GM21528 (cell line): ENCODE measurements around the gene NECAB2.
A peak's percentile ranks its signal among the peaks of the same experiment; 100 is the strongest.

Experiments
- ATAC-seq: cut with Tn5 transposase; IDR thresholded peaks from one replicate; pipeline ENCODE4 v1.9.1; 2021; ENCODE audit warnings: mild to moderate bottlenecking, moderate library complexity; ENCODE audit not compliant: unreplicated experiment, low FRiP score

Gene NECAB2

GRCh38 chr16:83979441-83979840 lies 11.4 kb downstream of the NECAB2 start:
- ATAC-seq, result no peak

DNA sequence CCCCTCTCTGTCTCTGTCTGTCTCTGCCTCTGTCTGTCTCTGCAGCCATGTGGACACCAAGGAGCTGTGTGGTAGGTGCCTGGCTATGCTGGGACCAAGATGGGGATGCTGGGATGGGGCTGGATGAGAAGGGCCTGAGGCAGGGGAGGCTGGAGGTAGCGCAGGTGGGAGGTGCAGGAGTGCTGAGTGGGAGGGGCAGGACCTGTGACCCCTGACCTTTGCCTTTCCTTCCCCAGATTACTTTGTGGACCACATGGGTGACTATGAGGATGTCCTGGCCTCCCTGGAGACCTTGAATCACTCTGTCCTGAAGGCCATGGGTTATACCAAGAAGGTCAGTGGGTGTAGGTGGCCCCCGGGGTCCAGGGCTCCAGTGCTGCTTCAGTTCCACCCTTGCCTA lies 12.8 kb downstream of the NECAB2 start:
- no peak for ATAC-seq

GRCh38 chr16:83981799-83982198 lies 13.8 kb downstream of the NECAB2 start:
- ATAC-seq, result no peak

DNA sequence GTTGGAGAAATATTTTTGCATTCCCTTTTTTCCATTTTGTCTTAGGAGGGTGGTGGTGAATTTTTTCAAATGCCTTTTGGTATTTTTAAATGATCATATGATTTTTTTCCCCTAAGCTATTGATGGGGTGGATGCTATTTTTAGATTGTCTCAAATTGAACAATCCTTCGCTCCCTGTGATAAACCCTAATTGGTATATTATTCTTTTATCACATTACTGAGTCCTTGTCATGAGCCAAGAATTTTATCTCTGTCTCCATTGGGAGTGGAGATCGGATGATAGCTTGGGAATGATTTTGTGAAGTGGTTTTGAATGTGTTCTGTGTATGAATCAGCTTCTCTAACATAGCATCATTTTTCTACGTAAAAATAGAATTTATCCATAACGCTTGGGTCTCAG lies 15.4 kb downstream of the NECAB2 start:
- ATAC-seq, result no peak

- no peak for ATAC-seq
Observed at GRCh38 chr16:83989300-83989699, 21.3 kb downstream of the NECAB2 start.

DNA sequence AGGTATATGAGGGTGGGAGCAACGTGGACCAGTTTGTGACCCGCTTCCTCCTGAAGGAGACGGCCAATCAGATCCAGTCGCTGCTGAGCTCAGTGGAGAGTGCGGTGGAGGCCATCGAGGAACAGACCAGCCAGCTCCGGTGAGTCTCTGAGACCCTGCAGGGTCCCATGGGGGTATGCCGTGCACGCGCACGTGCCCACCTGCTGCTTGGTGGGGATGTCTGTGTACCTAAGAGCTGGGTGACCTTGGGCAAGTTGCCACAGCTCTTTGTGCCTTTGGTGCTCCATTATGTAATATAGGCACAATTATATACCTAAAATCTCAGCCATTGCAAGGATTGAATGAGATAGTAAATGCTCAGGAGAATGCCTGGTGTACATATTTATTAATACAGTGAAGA lies 22.4 kb downstream of the NECAB2 start:
- no peak for ATAC-seq

DNA sequence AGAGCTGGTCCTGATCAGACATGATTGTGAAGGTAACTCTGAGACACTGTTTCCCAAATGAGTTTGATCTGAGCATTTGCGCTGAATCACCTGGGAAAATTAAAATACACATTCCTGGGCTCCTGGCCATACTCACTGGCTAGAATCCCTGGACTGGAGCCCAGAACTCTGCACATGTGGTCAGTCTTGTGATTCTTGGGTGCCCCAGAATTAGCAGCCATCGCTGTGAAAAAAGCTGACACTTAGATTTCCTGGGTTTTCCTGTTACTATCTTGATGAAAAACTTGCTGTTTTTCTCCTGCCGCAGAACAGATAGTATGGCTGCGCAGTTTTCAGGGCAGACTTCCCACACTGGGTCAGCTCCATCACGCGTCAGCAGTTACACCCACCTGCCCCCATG lies 24.6 kb downstream of the NECAB2 start:
- ATAC-seq, result no peak

DNA sequence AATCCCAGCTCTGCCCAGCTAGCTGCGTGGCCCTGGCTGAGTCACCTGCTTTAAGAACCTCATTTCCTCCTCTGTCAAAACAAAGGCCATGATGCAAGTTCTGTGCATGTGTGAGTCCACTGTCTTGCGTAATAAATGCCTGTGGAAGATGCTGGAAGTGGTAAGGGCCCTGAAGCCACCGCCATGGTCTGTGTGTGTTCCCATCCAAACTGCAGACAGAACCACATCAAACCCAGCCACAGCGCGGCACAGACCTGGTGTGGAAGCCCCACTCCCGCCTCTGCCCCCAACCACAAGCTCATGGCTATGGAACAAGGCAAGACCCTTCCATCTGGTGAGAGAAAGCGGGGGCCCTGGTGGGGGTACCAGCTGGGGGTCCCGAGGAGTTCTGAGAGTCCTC lies 26.0 kb downstream of the NECAB2 start:
- ATAC-seq, result no peak

DNA sequence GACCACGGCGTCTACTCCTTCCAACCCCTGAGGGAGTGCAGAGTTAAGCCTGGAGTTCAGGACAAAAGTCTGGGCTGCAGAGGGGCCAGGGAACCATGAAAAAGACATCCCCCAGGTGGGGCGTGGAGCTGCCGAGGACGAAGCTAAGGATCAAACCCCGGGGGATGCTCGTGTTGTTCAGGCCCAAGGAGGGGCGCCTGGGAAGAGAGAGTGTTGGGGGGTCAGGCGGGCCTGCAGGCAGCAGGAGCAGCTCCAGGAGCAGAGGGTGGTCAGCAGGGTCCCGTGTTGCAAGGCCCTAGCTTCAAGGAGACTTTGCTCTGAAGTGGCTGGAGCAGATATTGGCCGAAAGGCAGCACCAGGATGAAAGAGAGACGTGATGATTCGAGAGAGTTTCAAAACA lies 26.7 kb downstream of the NECAB2 start:
- ATAC-seq, result no peak

GRCh38 chr16:83995754-83996153 lies 27.7 kb downstream of the NECAB2 start:
- ATAC-seq, result no peak

DNA sequence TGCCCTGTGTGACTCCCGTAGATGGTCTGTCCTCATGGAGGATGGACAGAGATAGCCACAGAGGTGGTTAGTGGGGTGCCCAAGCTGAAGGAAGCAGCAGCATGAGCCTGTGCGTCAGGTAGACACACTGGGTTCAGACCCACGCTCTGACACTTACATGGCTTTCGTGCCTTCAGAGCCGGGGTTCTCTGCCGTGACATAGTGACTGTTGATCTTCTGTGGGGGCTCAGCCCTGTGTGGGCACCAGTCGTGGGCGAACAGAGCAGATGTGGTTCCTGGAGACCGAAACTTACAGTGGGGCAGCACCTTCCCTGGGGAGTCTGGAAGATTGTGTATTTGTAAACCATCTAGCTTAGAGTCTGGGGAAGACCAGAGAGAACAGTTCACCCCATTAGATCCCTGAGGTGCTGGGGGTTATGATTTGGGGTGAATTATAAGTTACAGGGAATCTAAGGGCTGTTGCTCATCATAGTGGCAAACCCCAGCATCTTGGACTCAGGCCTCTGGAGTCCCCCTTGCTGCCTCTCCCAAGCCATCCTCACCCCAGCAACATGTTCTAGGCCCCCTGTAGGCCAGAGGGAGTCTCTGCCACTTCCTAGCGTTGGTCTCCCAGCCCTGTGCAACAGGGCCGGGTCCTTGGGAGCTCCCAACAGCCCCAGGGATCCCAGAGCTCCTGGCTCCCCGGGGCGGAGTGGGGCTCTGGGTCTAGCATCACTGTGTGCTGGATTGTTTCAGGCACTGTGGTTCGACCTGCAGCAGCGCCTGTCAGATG lies 28.6 kb downstream of the NECAB2 start:
- no peak for ATAC-seq

DNA sequence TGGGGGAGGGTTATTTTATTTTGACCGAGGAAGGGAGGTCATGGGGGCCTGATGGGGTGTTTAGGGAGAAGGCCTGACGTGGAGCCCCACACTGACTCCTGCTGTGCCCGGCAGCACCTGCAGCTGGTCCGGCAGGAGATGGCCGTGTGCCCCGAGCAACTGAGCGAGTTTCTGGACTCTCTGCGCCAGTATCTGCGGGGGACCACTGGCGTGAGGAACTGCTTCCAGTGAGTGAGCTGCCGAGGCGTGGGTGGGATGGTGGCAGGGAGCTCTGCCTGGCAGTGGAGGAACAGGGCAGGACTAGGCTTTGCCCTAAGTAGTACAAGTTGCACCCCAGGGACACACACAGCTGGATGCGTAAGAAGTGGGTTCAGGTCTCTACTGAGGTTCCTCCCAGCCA lies 30.0 kb downstream of the NECAB2 start:
- no peak for ATAC-seq

GRCh38 chr16:84000989-84001642 lies 33.1 kb downstream of the NECAB2 start:
- no peak for ATAC-seq

GRCh38 chr16:84001726-84002125 lies 33.7 kb downstream of the NECAB2 start:
- ATAC-seq, result no peak

GRCh38 chr16:84003038-84003437 lies 35.0 kb downstream of the NECAB2 start:
- ATAC-seq, result no peak

GRCh38 chr16:84004442-84004841 lies 36.4 kb downstream of the NECAB2 start:
- ATAC-seq, result no peak

- ATAC-seq, result no peak
Observed at GRCh38 chr16:84005391-84005790, 37.3 kb downstream of the NECAB2 start.

- ATAC-seq, result no peak
Observed at GRCh38 chr16:84007520-84007919, 39.5 kb downstream of the NECAB2 start.

DNA sequence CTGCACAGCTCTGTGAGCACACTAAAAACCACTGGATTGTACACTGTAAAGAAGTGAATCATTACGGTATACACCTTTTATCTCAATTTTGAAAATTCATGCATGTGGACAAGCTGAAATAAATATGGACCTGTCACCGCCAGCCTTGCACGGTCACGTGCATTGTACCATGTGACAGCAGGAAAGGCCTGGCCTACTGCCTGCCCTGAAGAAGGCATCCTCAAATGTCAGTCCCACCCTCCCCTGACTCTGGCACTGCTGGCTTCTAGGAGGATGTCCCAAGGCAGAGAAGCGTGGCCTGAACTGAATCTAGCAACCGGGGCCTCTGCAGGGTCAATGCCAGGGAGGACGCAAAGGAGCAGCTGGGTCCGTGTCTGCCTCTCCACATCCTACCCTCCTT lies 39.9 kb downstream of the NECAB2 start:
- ATAC-seq, result no peak

- no peak for ATAC-seq
Observed at GRCh38 chr16:84009282-84009681, 41.2 kb downstream of the NECAB2 start.

- peak; percentile 76 for ATAC-seq
Observed at GRCh38 chr16:84013787-84014569, 45.9 kb downstream of the NECAB2 start.
